Measurements from ENCODE around the gene KCNH6.

The KCNH6 gene

GRCh38 chr17:63563339-63563738 is 40.2 kb downstream of the KCNH6 start:
- no peak for DNase-seq

- no peak for DNase-seq
Measured at GRCh38 chr17:63564562-63564961, 41.4 kb downstream of the KCNH6 start.

GRCh38 chr17:63567229-63567628 is 44.1 kb downstream of the KCNH6 start:
- no peak for DNase-seq

- DNase-seq = no peak
Measured at GRCh38 chr17:63568563-63568962, 45.4 kb downstream of the KCNH6 start.

- no peak for DNase-seq
Measured at GRCh38 chr17:63571632-63572310, 48.6 kb downstream of the KCNH6 start.

GRCh38 chr17:63573634-63574033 is 50.5 kb downstream of the KCNH6 start:
- DNase-seq = no peak

GRCh38 chr17:63578027-63578768 is 55.0 kb downstream of the KCNH6 start:
- DNase-seq = no peak

GRCh38 chr17:63578769-63579111 is 55.6 kb downstream of the KCNH6 start:
- no peak for DNase-seq

- no peak for DNase-seq
Measured at GRCh38 chr17:63579633-63580032, 56.5 kb downstream of the KCNH6 start.

- DNase-seq = no peak
Measured at GRCh38 chr17:63587770-63588169, 64.6 kb downstream of the KCNH6 start.

- DNase-seq = no peak
Measured at GRCh38 chr17:63588797-63589196, 65.6 kb downstream of the KCNH6 start.

GRCh38 chr17:63589646-63590045 is 66.5 kb downstream of the KCNH6 start:
- no peak for DNase-seq

GRCh38 chr17:63592797-63593196 is 69.6 kb downstream of the KCNH6 start:
- no peak for DNase-seq

GRCh38 chr17:63595132-63595531 is 72.0 kb downstream of the KCNH6 start:
- no peak for DNase-seq
